K562 (cell line): Measurements from ENCODE around the gene PRKACA. TPM values are rescaled to one million over a fixed set of nuclear protein-coding genes. Genes with fewer than 3 reads are reported as not detected.

Experiments used
- ATAC-seq: fragments of 200-7000 bp; cut with Tn5 transposase; 3 replicates; pipeline ENCODE4 v1.9.1; 2020; ENCODE audit warnings: moderate library complexity
- BruUV-seq: library from RNA; stranded (reverse); fragments of 400-500 nt; replicated peaks from 2 replicates; lab custom pipeline; 2021; lab: Mats Ljungman, UMichigan
- CTCF ChIA-PET: fragments of 300-600 bp; formaldehyde crosslinking; extraction: SDS; loops from one replicate; lab custom pipeline; 2021; ENCODE audit warnings: low intra/inter-chr PET ratio; lab: Yijun Ruan, JAX
- POLR2A ChIA-PET: fragments of 300-600, 350-650 bp; sonication (Branson Sonifier 250); formaldehyde crosslinking; extraction: SDS; loops from one replicate; lab custom pipeline; 2021; ENCODE audit warnings: antibody characterized with exemption, inconsistent platforms; lab: Yijun Ruan, JAX
- DNase-seq, 4 experiments: peaks; one replicate each; pipeline versions ENCODE4 v3.0.0 to v3.0.0-alpha.2; 2011 to 2018; ENCODE audit warnings: low spot score in 3 of 4, mixed read lengths in 3 of 4; ENCODE audit errors: extremely low read depth in 1 of 4
- FAIRE-seq: peaks from 2 replicates; lab custom pipeline; 2011; peaks lifted over from hg19 to GRCh38; lab: Jason Lieb, UNC
- H2AFZ ChIP-seq: 2 replicates; pipeline ENCODE4 v1.6.0; 2011; ENCODE audit warnings: low read depth, low read length, control low read depth, inconsistent platforms
- H3K27ac ChIP-seq: fragments of 200-600 bp; 3 replicates; pipeline ENCODE4 v1.8.0; 2011; ENCODE audit warnings: low read depth, mild to moderate bottlenecking, control low read depth, inconsistent platforms, low read length, moderate library complexity, mixed read lengths; ENCODE audit errors: extremely low read depth
- H3K27me3 ChIP-seq, 2 experiments: fragments of 300-600 bp in 1 of 2; 2 replicates in 1 of 2; 3 replicates in 1 of 2; pipeline versions ENCODE4 v1.6.0 to v1.8.0; 2011; ENCODE audit warnings: inconsistent platforms in 2 of 2, low read length in 2 of 2, mild to moderate bottlenecking in 1 of 2, mixed read lengths in 1 of 2, moderate library complexity in 1 of 2; ENCODE audit not compliant: control insufficient read depth in 2 of 2, insufficient read depth in 2 of 2
- H3K36me3 ChIP-seq: fragments of 300-600 bp; 3 replicates; pipeline ENCODE4 v1.8.0; 2011; ENCODE audit warnings: mild to moderate bottlenecking, low read length, inconsistent platforms; ENCODE audit not compliant: control insufficient read depth, insufficient read depth
- H3K4me1 ChIP-seq, 2 experiments: fragments of 200-600 bp in 1 of 2; replicated peaks in 1 of 2; 2 replicates in 1 of 2; 3 replicates in 1 of 2; pipeline versions ENCODE4 v1.5.1 to v1.8.0; 2011; ENCODE audit warnings: inconsistent platforms in 2 of 2, low read length in 2 of 2, mild to moderate bottlenecking in 1 of 2, mixed read lengths in 1 of 2, moderate library complexity in 1 of 2; ENCODE audit not compliant: control insufficient read depth in 2 of 2, insufficient read depth in 2 of 2
- H3K4me2 ChIP-seq: 2 replicates; pipeline ENCODE4 v1.6.1; 2011; ENCODE audit warnings: low read length, control low read depth, inconsistent platforms, mixed read lengths; ENCODE audit not compliant: insufficient read depth
- H3K4me3 ChIP-seq: fragments of 200-600 bp; sonication (generic), shearing (Covaris generic); 2 replicates; pipeline ENCODE4 v1.5.1; 2016; ENCODE audit warnings: control low read depth, inconsistent platforms
- H3K79me2 ChIP-seq: fragments of 200-600 bp; 3 replicates; pipeline ENCODE4 v1.8.0; 2011; ENCODE audit warnings: low read length, inconsistent platforms; ENCODE audit not compliant: control insufficient read depth, insufficient read depth
- H3K9ac ChIP-seq, 2 experiments: 2 replicates each; pipeline versions ENCODE4 v1.6.0 to v1.6.1; 2011; ENCODE audit warnings: low read depth in 2 of 2, low read length in 2 of 2, control low read depth in 1 of 2, inconsistent platforms in 1 of 2, mild to moderate bottlenecking in 1 of 2, mixed read lengths in 1 of 2; ENCODE audit not compliant: insufficient read depth in 1 of 2
- H3K9me1 ChIP-seq: one replicate; pipeline ENCODE4 v1.6.0; 2011; ENCODE audit warnings: inconsistent platforms, mild to moderate bottlenecking, low read length, moderate library complexity; ENCODE audit not compliant: control insufficient read depth, insufficient read depth
- H3K9me3 ChIP-seq: replicated peaks from 2 replicates; pipeline ENCODE4 v1.5.1; 2011; ENCODE audit warnings: low read depth, low read length, inconsistent platforms; ENCODE audit not compliant: control insufficient read depth, insufficient read depth
- H4K20me1 ChIP-seq: replicated peaks from 2 replicates; pipeline ENCODE4 v1.6.1; 2011; ENCODE audit warnings: low read length, inconsistent platforms, mixed read lengths; ENCODE audit not compliant: control insufficient read depth, insufficient read depth
- ARHGAP35 ChIP-seq: fragments of 450-650 bp; IDR thresholded peaks from 2 replicates; pipeline ENCODE4 v1.6.1; 2018; ENCODE audit not compliant: partially characterized antibody
- BRCA1 ChIP-seq, 2 experiments: fragments of 450-650 bp in 1 of 2; sonication (generic) in 1 of 2; formaldehyde crosslinking in 1 of 2; IDR thresholded peaks; 2 replicates each; pipeline versions ENCODE4 v1.5.0 to v1.6.1; 2017 to 2020; ENCODE audit warnings: mild to moderate bottlenecking in 1 of 2, missing genetic modification reagents in 1 of 2
- CBFB ChIP-seq: sonication (generic); formaldehyde crosslinking; IDR thresholded peaks from 2 replicates; pipeline ENCODE4 v1.4.0; 2020; ENCODE audit warnings: mild to moderate bottlenecking, missing genetic modification reagents
- CLOCK ChIP-seq: fragments of 250-450 bp; sonication (Bioruptor Pico); IDR thresholded peaks from 2 replicates; pipeline ENCODE4 v1.4.0; 2020; ENCODE audit warnings: mild to moderate bottlenecking, moderate library complexity, borderline replicate concordance
- FOXJ2 ChIP-seq: fragments of 200-800 bp; sonication (Bioruptor generic); IDR thresholded peaks from 2 replicates; pipeline ENCODE4 v1.6.1; 2016; ENCODE audit warnings: missing genetic modification characterization, missing compliant biosample characterization
- FOXM1 ChIP-seq, 2 experiments: fragments of 450-650 bp in 1 of 2; sonication (generic) in 1 of 2; formaldehyde crosslinking in 1 of 2; IDR thresholded peaks; 2 replicates each; pipeline versions ENCODE4 v1.6.1 to v1.9.0; 2017 to 2022; ENCODE audit warnings: low read depth in 2 of 2, mild to moderate bottlenecking in 2 of 2, missing genetic modification reagents in 1 of 2, moderate library complexity in 1 of 2
- IRF2 ChIP-seq: sonication (generic); formaldehyde crosslinking; IDR thresholded peaks from 2 replicates; pipeline ENCODE4 v1.8.1; 2022; ENCODE audit warnings: mild to moderate bottlenecking, missing genetic modification reagents
- MAFG ChIP-seq: fragments of 450-650 bp; conservative IDR thresholded peaks from 2 replicates; pipeline ENCODE4 v1.6.1; 2016; ENCODE audit warnings: missing genetic modification characterization, missing compliant biosample characterization
- SMARCA5 ChIP-seq: fragments of 450-650 bp; IDR thresholded peaks from 2 replicates; pipeline ENCODE4 v1.6.1; 2016
- SUPT5H ChIP-seq: fragments of 450-650 bp; IDR thresholded peaks from 2 replicates; pipeline ENCODE4 v1.6.1; 2016
- WHSC1 ChIP-seq: IDR thresholded peaks from one replicate; pipeline ENCODE4 v1.6.1; 2012; ENCODE audit warnings: low read length, control low read depth, inconsistent platforms
- XRCC5 ChIP-seq: fragments of 200-400 bp; formaldehyde crosslinking; IDR thresholded peaks from 2 replicates; pipeline ENCODE4 v1.6.1; 2017; ENCODE audit warnings: low read depth, mild to moderate bottlenecking, low read length
- ZFP36 ChIP-seq: fragments of 150-350 bp; IDR thresholded peaks from 2 replicates; pipeline ENCODE4 v1.6.1; 2018; ENCODE audit warnings: low read length, low read depth; ENCODE audit not compliant: partially characterized antibody
- ZFX ChIP-seq: sonication (generic); formaldehyde crosslinking; IDR thresholded peaks from 2 replicates; pipeline ENCODE4 v1.8.0; 2022; ENCODE audit warnings: mild to moderate bottlenecking, missing genetic modification reagents, moderate library complexity
- ZNF518B ChIP-seq: fragments of 250-450 bp; sonication (Bioruptor Pico); IDR thresholded peaks from 2 replicates; pipeline ENCODE4 v1.5.0; 2021; ENCODE audit warnings: mild to moderate bottlenecking, moderate library complexity
- WGBS: fragments of 100-300 bp; shearing (Covaris generic); methylation state at CpG from one replicate; pipeline ENCODE4 v1.1.6; 2016; ENCODE audit warnings: low coverage, mixed read lengths; ENCODE audit not compliant: insufficient coverage; ENCODE audit errors: missing lambda C conversion rate; 5-methylcytosine and 5-hydroxymethylcytosine counted together
- in situ Hi-C: fragments of 300-500 bp; cut with MboI; formaldehyde crosslinking; loops from 4 replicates; pipeline ENCODE4 v1.15.0; 2018; ENCODE audit warnings: inconsistent platforms, mixed read lengths
- intact Hi-C: fragments of 100-400 bp; cut with micrococcal nuclease; formaldehyde crosslinking; loops from 2 replicates; pipeline ENCODE4 v1.14.2; 2022
- polyA plus RNA-seq, 8 experiments: library from polyadenylated mRNA; depleted of rRNA in 4 of 8; stranded (reverse) in 5 of 8; unstranded in 3 of 8; fragments of >200 nt; fragmentation: Nextera tagmentation in 2 of 8; fragmentation: Illumina TruSeq in 1 of 8; extraction: Ambion mirVana in 2 of 8; extraction: Trizol in 1 of 8; gene quantifications; 2 replicates each; pipeline versions ENCODE4 v1.2.1 to v1.2.3, GENCODE V29; 2011 to 2014; ENCODE audit warnings: inconsistent platforms in 1 of 8, missing spikeins in 1 of 8
- total RNA-seq, 7 experiments: library from RNA; depleted of rRNA in 6 of 7; stranded (reverse); fragments of >200 nt in 6 of 7; fragmentation: Illumina TruSeq in 2 of 7; extraction: Trizol in 2 of 7; gene quantifications; 2 replicates each; pipeline versions ENCODE4 v1.2.1 to v1.2.3, GENCODE V29; 2011 to 2021; ENCODE audit warnings: low replicate concordance in 1 of 7

The PRKACA gene
- total and polyA plus RNA-seq, 9 of the 15 experiments (the other 6 are each of a cell fraction or from before 2014, with no cell fraction given) = 1.2 to 63.1 (median 13.0) TPM

- FAIRE-seq (peak; percentile 100), ATAC-seq (peak; percentile 90), DNase-seq (peak; percentile 89 to 99 (median 94))
- ChIA-PET POLR2A (interaction anchor here (0.6 to 1.7 kb wide), 5 partner anchors 10 to 208 kb away, joined by 3 to 5 read pairs (median 4); partner anchors contain the start of genes ASF1B and DCAF15), CTCF (interaction anchor here (0.8 kb wide), 1 partner anchor 200 kb away, joined by 4 read pairs; no protein-coding TSS in a partner anchor)
- no peaks in the 10 kb centered on the region for H4K20me1 ChIP-seq
- in situ Hi-C loops = no loop called here
- H3K4me1 ChIP-seq = peaks cover 10 to 30% of the 10 kb centered on the region in 2 experiments; a peak in 4 of 5 replicates
- BruUV-seq = TSS peak; percentile 88
- peak overlapping the region; percentile 63 for H3K4me3 ChIP-seq
- no peaks in the 10 kb centered on the region for H3K9me1 ChIP-seq
- H3K4me2 ChIP-seq = peak overlapping the region; percentile 91
- WGBS = under 1% methylated on average over 48 of the region's 50 CpGs
- H3K27ac ChIP-seq = peak overlapping the region; percentile 84
- no peaks in the 10 kb centered on the region for H3K9me3 ChIP-seq
- peaks cover 3% of the 10 kb centered on the region; the same call in 1 of the 3 replicates for H3K36me3 ChIP-seq
- peaks cover 9% of the 10 kb centered on the region; the same call in 1 of the 3 replicates for H3K79me2 ChIP-seq
- intact Hi-C loops = no loop called here
- no peaks in the 10 kb centered on the region for H3K27me3 ChIP-seq
- peak overlapping the region; percentile 83 for H2AFZ ChIP-seq
- H3K9ac ChIP-seq = peak overlapping the region; percentile 84 to 93
- TF ChIP-seq CBFB (no peak), FOXJ2 (tag) (no peak), SMARCA5 (no peak), XRCC5 (no peak; the same call in none of the 2 replicates), BRCA1 (IDR thresholded peaks at IDR 0.05) (no peak), BRCA1 (CRISPR knock-in tag; IDR thresholded peaks at IDR 0.05) (no peak), CLOCK (no peak), IRF2 (CRISPR knock-in tag) (no peak), ZFX (CRISPR knock-in tag) (peak; percentile 86), SUPT5H (peak; percentile 62; the same call in 1 of the 2 replicates), ZFP36 (no peak), WHSC1 (no peak), ARHGAP35 (no peak), FOXM1 (IDR thresholded peaks at IDR 0.05; ENCODE audit: low read depth) (no peak), FOXM1 (CRISPR knock-in tag; IDR thresholded peaks at IDR 0.05; ENCODE audit: low read depth) (no peak), ZNF518B (CRISPR knock-in tag) (no peak), MAFG (tag) (0 out of 2 replicates have a peak, but pooled peaks have one; percentile 12)
These were observed 36.4 kb downstream of the PRKACA start for GRCh38 chr19:14080887-14081796.
